K562 (cell line): ENCODE results near the gene ELF2. TPM values are rescaled to one million over a fixed set of nuclear protein-coding genes. Genes with fewer than 3 reads are reported as not detected.
A peak's percentile ranks its signal among the peaks of the same experiment; 100 is the strongest.

Experiments
- ARID2 ChIP-seq: fragments of 450-650 bp; IDR thresholded peaks from 2 replicates; pipeline ENCODE4 v1.6.1; 2017; ENCODE audit warnings: antibody characterized with exemption, mild to moderate bottlenecking
- CBX1 ChIP-seq: sonication (generic); IDR thresholded peaks from 2 replicates; pipeline ENCODE4 v1.6.1; 2016; ENCODE audit warnings: antibody characterized with exemption, low read depth, mild to moderate bottlenecking
- CEBPB ChIP-seq: fragments of 450-650 bp; IDR thresholded peaks from 2 replicates; pipeline ENCODE4 v1.6.1; 2016; ENCODE audit warnings: missing genetic modification characterization, missing compliant biosample characterization
- CHD4 ChIP-seq: fragments of 200-600 bp; sonication (generic); IDR thresholded peaks from 3 replicates; pipeline ENCODE4 v1.6.1; 2012; ENCODE audit warnings: low read depth, mild to moderate bottlenecking, mixed read lengths, low read length, inconsistent platforms; ENCODE audit not compliant: insufficient read depth, insufficient replicate concordance, poor library complexity, severe bottlenecking
- COPS2 ChIP-seq: fragments of 450-650 bp; conservative IDR thresholded peaks from 2 replicates; pipeline ENCODE4 v1.6.1; 2016; ENCODE audit warnings: mild to moderate bottlenecking, moderate library complexity
- CREBBP ChIP-seq: IDR thresholded peaks from one replicate; pipeline ENCODE4 v1.6.1; 2012; ENCODE audit warnings: low read depth, mild to moderate bottlenecking, control low read depth, inconsistent platforms, low read length
- DIDO1 ChIP-seq: fragments of 450-650 bp; IDR thresholded peaks from 2 replicates; pipeline ENCODE4 v1.6.1; 2016; ENCODE audit warnings: low read depth, missing biosample characterization, missing genetic modification characterization
- ETV6 ChIP-seq, 3 experiments: fragments of 150-350 bp in 1 of 3; sonication (generic) in 1 of 3; formaldehyde crosslinking in 1 of 3; IDR thresholded peaks; 2 replicates each; pipeline versions ENCODE4 v1.6.1 to v1.8.0; 2014 to 2022; ENCODE audit warnings: borderline replicate concordance in 2 of 3, low read depth in 2 of 3, antibody characterized with exemption in 1 of 3, low read length in 1 of 3, mild to moderate bottlenecking in 1 of 3, missing genetic modification reagents in 1 of 3
- FOXO4 ChIP-seq: fragments of 450-650 bp; formaldehyde crosslinking; IDR thresholded peaks from 2 replicates; pipeline ENCODE4 v1.4.0; 2020; ENCODE audit warnings: mild to moderate bottlenecking, moderate library complexity
- HDAC8 ChIP-seq: fragments of 450-650 bp; IDR thresholded peaks from 2 replicates; pipeline ENCODE4 v1.6.1; 2016; ENCODE audit warnings: mild to moderate bottlenecking, missing genetic modification characterization, moderate library complexity, missing compliant biosample characterization
- HMGN3 ChIP-seq: IDR thresholded peaks from 2 replicates; pipeline ENCODE4 v1.6.1; 2011; ENCODE audit warnings: borderline replicate concordance, low read depth, mild to moderate bottlenecking, mixed read lengths, low read length; ENCODE audit not compliant: insufficient read length; ENCODE audit errors: extremely low read depth
- KLF10 ChIP-seq: fragments of 250-450 bp; sonication (Bioruptor Pico); IDR thresholded peaks from 2 replicates; pipeline ENCODE4 v1.6.1; 2021; ENCODE audit warnings: matching md5 sums
- KLF6 ChIP-seq: fragments of 250-450 bp; sonication (Bioruptor Pico); IDR thresholded peaks from 2 replicates; pipeline ENCODE4 v1.4.0; 2020; ENCODE audit warnings: mild to moderate bottlenecking, moderate library complexity, borderline replicate concordance
- MAFK ChIP-seq: IDR thresholded peaks from 2 replicates; pipeline ENCODE4 v1.6.1; 2011; ENCODE audit warnings: low read length, improper control_type of control experiment
- NFIX ChIP-seq: fragments of 250-450 bp; sonication (Bioruptor Pico); IDR thresholded peaks from 2 replicates; pipeline ENCODE4 v1.4.0; 2020; ENCODE audit warnings: low read depth, mild to moderate bottlenecking, moderate library complexity
- RFX5 ChIP-seq: IDR thresholded peaks from 2 replicates; pipeline ENCODE4 v1.6.1; 2011; ENCODE audit warnings: low read depth, mild to moderate bottlenecking, improper control_type of control experiment, low read length
- SNRNP70 ChIP-seq: fragments of 200-400 bp; formaldehyde crosslinking; optimal IDR thresholded peaks from 2 replicates; pipeline ENCODE3; 2017; ENCODE audit warnings: low read depth, low read length
- SRSF3 ChIP-seq: fragments of 200-400 bp; formaldehyde crosslinking; IDR thresholded peaks from 2 replicates; pipeline ENCODE4 v1.6.1; 2016; ENCODE audit warnings: mild to moderate bottlenecking, low read length, moderate library complexity; ENCODE audit not compliant: insufficient read depth
- THRAP3 ChIP-seq: fragments of 450-650 bp; IDR thresholded peaks from 2 replicates; pipeline ENCODE4 v1.6.1; 2016; ENCODE audit warnings: mild to moderate bottlenecking, inconsistent platforms, borderline replicate concordance
- ZC3H11A ChIP-seq: IDR thresholded peaks from 2 replicates; pipeline ENCODE4 v1.6.1; 2012; ENCODE audit warnings: low read depth, low read length, improper control_type of control experiment
- ZKSCAN1 ChIP-seq: fragments of 150-350 bp; IDR thresholded peaks from 2 replicates; pipeline ENCODE4 v1.6.1; 2016; ENCODE audit warnings: low read depth, low read length
- ZNF197 ChIP-seq: fragments of 200-800 bp; sonication (Bioruptor generic); IDR thresholded peaks from 2 replicates; pipeline ENCODE4 v1.6.1; 2016; ENCODE audit warnings: low read depth, missing genetic modification characterization, missing compliant biosample characterization
- ZNF24 ChIP-seq: fragments of 450-650 bp; IDR thresholded peaks from 2 replicates; pipeline ENCODE4 v1.6.1; 2016
- ZNF41 ChIP-seq: fragments of 250-450 bp; sonication (Bioruptor Pico); conservative IDR thresholded peaks from 2 replicates; pipeline ENCODE4 v1.4.0; 2020; ENCODE audit warnings: mild to moderate bottlenecking
- ZNF766 ChIP-seq: fragments of 200-800 bp; sonication (Bioruptor generic); conservative IDR thresholded peaks from 2 replicates; pipeline ENCODE4 v1.6.1; 2016; ENCODE audit warnings: missing genetic modification characterization, missing compliant biosample characterization
- ZNF77 ChIP-seq: fragments of 250-450 bp; sonication (Bioruptor Pico); IDR thresholded peaks from 2 replicates; pipeline ENCODE4 v1.5.0; 2020
- ZNF830 ChIP-seq: fragments of 250-450 bp; sonication (Bioruptor Pico); IDR thresholded peaks from 2 replicates; pipeline ENCODE4 v1.5.0; 2021; ENCODE audit warnings: mild to moderate bottlenecking
- polyA plus RNA-seq, 8 experiments: library from polyadenylated mRNA; depleted of rRNA in 4 of 8; stranded (reverse) in 5 of 8; unstranded in 3 of 8; fragments of >200 nt; fragmentation: Nextera tagmentation in 2 of 8; fragmentation: Illumina TruSeq in 1 of 8; extraction: Ambion mirVana in 2 of 8; extraction: Trizol in 1 of 8; gene quantifications; 2 replicates each; pipeline versions ENCODE4 v1.2.1 to v1.2.3, GENCODE V29; 2011 to 2014; ENCODE audit warnings: inconsistent platforms in 1 of 8, missing spikeins in 1 of 8
- total RNA-seq, 7 experiments: library from RNA; depleted of rRNA in 6 of 7; stranded (reverse); fragments of >200 nt in 6 of 7; fragmentation: Illumina TruSeq in 2 of 7; extraction: Trizol in 2 of 7; gene quantifications; 2 replicates each; pipeline versions ENCODE4 v1.2.1 to v1.2.3, GENCODE V29; 2011 to 2021; ENCODE audit warnings: low replicate concordance in 1 of 7
- TF ChIP-seq, protein P1 (sequence below): fragments of 450-650 bp; formaldehyde crosslinking; IDR thresholded peaks from 2 replicates; pipeline ENCODE4 v1.4.0; 2020; ENCODE audit warnings: mild to moderate bottlenecking, moderate library complexity

ELF2 gene
- total and polyA plus RNA-seq, 9 of the 15 experiments (the other 6 are each of a cell fraction or from before 2014, with no cell fraction given): 9.4 to 58.7 (median 41.6) TPM

- TF ChIP-seq, protein P1, sequence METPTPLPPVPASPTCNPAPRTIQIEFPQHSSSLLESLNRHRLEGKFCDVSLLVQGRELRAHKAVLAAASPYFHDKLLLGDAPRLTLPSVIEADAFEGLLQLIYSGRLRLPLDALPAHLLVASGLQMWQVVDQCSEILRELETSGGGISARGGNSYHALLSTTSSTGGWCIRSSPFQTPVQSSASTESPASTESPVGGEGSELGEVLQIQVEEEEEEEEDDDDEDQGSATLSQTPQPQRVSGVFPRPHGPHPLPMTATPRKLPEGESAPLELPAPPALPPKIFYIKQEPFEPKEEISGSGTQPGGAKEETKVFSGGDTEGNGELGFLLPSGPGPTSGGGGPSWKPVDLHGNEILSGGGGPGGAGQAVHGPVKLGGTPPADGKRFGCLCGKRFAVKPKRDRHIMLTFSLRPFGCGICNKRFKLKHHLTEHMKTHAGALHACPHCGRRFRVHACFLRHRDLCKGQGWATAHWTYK (CRISPR knock-in tag): 0 out of 2 replicates have a peak, but pooled peaks have one; percentile 37
- TF ChIP-seq HDAC8: no peak
- no peak; the same call in 1 of the 2 replicates for TF ChIP-seq ZC3H11A
- no peak for TF ChIP-seq ZNF77
- no peak for TF ChIP-seq MAFK
- TF ChIP-seq ZNF766 (CRISPR knock-in tag): no peak
- no peak for TF ChIP-seq ZNF24
- peak; percentile 11; the same call in 1 of the 2 replicates for TF ChIP-seq ZKSCAN1
- TF ChIP-seq DIDO1 (tag): no peak
- TF ChIP-seq COPS2: no peak
- no peak for TF ChIP-seq FOXO4 (CRISPR knock-in tag)
- TF ChIP-seq ZNF197 (CRISPR knock-in tag): no peak
- no peak for TF ChIP-seq ZNF830 (CRISPR knock-in tag)
- TF ChIP-seq ZNF41 (CRISPR knock-in tag): no peak
- no peak for TF ChIP-seq KLF6 (CRISPR knock-in tag)
- peak; percentile 52; the same call in 1 of the 2 replicates for TF ChIP-seq CBX1
- no peak for TF ChIP-seq RFX5
- TF ChIP-seq THRAP3: no peak
- no peak for TF ChIP-seq CHD4
- TF ChIP-seq NFIX (CRISPR knock-in tag): no peak
- no peak for TF ChIP-seq ETV6 (IDR thresholded peaks at IDR 0.05; ENCODE audit: borderline replicate concordance in 1 of 2, low read depth in 2 of 2, low read length in 1 of 2)
- no peak for TF ChIP-seq ETV6 (CRISPR knock-in tag; IDR thresholded peaks at IDR 0.05; ENCODE audit: borderline replicate concordance)
- no peak for TF ChIP-seq CEBPB (tag)
- TF ChIP-seq SRSF3: no peak
- no peak for TF ChIP-seq KLF10 (CRISPR knock-in tag)
- TF ChIP-seq SNRNP70: no peak
- no peak for TF ChIP-seq CREBBP
- TF ChIP-seq HMGN3: peak; percentile 85
- no peak for TF ChIP-seq ARID2
Measured at GRCh38 chr4:139176302-139177048, 543 bp downstream of the ELF2 start (continued).
